Dermis lymphatic vessel endothelial cell (primary cell): Measurements from ENCODE around the gene CREG1. TPM values are rescaled to one million over a fixed set of nuclear protein-coding genes. Genes with fewer than 3 reads are reported as not detected.

Experiments
- total RNA-seq: library from RNA; depleted of rRNA; stranded (reverse); fragments of >200 nt; gene quantifications from 2 replicates; pipeline ENCODE4 v1.2.1, GENCODE V29; 2014

Gene CREG1
- total RNA-seq, result 48.0 and 54.0 TPM in 2 replicates

GRCh38 chr1:167553136-167554027 lies at the start of gene CREG1:
TSS of gene CREG1 (minus strand) at chr1:167553762.

GRCh38 chr1:167518331-167518700 lies 35.2 kb downstream of the CREG1 start, which contains the start of gene CD247:
TSS of gene CD247 (minus strand) at chr1:167518529. CDS start at chr1:167518465, 64 bp downstream.

Other genes with a start within 250 kb of the CREG1 start
- 0.11 TPM in 1 of 2 replicates, not detected in the other for gene CD247, start 35.2 kb downstream of the CREG1 start, total RNA-seq
- gene RCSD1, start 76.5 kb upstream of the CREG1 start, total RNA-seq, result 27.4 and 41.7 TPM in 2 replicates
- gene MPZL1, start 168.2 kb upstream of the CREG1 start, total RNA-seq, result 95.8 and 138 TPM in 2 replicates